Measurements from ENCODE around the gene BTAF1. TPM values are rescaled to one million over a fixed set of nuclear protein-coding genes. Genes with fewer than 3 reads are reported as not detected.
A peak's percentile ranks its signal among the peaks of the same experiment; 100 is the strongest.
"Not testable (repeated sequence)": the region's sequence is repeated elsewhere in the genome, so short reads cannot be mapped to it uniquely, and the experiment has no call there.

The BTAF1 gene
- total RNA-seq, 1 donor from 2014 or later = 18.0 TPM

DNA sequence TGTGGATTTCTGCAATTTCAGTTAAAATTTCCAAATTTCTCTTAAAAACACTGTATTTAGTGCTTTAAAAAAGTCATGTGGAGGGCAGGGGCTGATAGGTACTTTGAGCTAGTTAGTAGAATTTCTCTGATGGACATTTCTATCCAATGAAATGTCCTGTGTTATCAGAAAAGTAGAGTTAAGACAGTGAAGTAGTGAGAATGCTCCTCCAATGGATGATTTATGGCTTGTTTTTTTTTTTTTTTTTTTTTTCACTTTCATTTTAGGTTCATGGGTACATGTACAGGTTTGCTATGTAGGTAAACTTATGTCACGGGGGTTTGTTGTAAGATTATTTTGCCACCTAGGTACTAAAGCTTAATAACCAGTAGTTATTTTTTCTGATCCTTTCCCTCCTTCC lies 55.0 kb downstream of the BTAF1 start:
- ATAC-seq = no peak

DNA sequence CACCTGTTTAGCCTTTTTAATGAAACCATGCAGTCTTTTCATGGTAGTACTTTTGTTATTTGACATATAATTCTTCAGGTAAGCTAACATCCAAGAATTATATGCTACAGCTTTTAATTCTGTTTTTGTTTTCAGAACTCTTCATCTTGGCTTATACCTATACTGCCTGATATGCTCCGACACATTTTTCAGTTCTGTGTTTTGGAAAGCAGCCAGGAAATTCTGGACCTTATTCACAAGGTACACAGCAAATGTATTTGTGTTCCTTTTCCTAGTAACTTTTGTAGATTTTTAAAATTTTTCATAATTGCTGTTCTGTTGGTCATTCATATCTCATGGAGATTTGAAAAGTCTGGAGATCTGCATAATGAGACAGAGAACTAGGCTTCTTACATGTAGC lies 56.7 kb downstream of the BTAF1 start:
- ATAC-seq = no peak

DNA sequence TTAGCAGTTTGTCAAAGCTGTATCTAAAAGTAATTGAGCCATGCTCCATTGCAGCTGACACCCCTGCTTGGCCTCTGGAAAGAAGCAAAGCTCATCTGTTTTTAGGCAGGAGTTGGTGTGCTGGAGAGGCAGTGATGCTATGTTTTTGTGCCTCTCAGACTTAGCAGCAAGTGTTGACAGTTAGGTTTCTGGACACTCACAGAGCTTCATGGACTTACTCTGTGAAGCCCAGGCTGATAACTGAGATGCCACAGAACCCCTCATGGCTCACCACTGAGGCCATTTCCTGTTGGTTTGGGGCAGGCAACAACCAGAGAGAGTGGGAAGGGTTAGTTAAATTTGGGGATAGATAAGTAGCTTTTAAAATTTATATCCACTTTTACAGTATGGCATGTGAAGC lies 59.8 kb downstream of the BTAF1 start:
- no peak for ATAC-seq

DNA sequence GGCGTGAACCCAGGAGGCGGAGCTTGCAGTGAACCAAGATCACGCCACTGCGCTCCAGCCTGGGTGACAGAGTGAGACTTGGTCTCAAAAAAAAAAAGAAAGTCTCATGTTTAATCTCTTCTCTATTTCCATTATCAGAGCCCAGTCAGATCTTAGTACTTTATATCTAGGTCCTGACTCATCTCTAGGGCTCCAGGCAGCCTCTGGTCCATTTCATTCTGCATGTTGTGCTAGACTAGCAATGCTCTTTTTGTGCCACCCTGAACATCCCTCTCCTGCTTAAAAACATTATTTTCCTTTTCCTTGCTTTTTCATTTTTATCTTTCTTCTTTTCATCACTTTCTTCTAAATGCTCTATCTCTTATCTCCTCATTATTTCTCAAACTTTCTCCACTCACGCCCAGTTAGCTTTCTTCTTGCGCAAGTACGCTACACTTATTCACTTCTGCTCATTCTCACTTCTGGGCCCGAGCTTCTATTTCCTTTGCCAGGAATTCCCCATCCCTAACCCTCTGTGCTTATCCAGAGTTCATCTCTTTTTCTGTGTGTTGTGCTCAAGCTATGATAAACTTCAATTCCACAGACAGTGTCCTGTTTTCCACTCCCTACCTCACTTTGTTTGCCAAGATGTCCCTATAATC lies 63.9 kb downstream of the BTAF1 start:
- no peak for ATAC-seq

DNA sequence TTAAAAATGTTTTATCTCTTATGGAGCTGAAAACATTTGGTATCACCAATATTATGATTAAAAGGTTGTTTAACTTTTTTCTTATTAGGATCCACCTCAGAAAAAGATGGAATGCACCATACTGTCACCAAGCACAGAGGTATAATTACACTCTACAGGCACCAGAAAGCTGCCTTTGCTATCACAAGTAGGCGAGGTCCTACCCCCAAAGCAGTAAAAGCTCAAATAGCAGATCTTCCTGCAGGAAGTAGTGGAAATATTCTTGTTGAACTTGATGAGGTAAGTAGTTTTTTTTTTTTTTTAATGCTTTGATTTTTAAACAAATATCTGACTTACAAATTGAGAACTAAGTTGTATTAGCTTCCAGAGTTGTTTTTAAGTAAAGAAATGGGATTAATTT lies 68.5 kb downstream of the BTAF1 start:
- no peak for ATAC-seq

DNA sequence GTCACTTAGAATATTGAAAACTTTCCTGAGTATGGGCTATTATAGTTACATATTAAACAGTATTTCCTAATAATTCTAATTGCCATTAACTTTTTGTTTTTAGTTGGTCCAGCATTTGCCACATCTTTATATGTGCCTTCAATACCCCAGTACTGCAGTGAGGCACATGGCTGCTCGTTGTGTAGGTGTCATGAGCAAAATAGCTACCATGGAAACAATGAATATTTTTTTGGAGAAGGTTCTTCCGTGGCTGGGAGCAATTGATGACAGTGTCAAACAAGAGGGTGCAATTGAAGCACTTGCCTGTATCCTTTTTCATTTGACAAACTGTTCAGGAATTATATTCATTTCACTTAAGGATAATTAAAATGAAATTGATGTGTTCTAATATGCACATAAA lies 72.7 kb downstream of the BTAF1 start:
- no peak for ATAC-seq

DNA sequence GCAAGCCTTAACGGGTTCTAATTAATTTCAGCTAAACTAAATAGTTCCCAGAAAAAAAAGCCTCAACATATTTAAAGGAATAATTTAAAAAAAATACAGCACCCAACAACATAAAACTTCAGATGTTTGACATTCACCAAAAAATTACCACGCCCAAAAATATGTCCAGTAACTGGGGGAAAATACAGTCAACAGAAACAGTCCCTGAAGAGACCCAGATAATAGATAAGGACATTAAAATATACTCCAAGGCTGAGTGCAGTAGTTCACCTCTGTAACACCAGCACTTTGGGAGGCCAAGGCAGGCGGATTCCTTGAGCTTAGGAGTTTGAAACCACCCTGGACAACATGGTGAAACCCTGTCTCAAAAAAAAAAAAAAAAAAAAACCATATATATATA lies 78.0 kb downstream of the BTAF1 start:
- ATAC-seq = no peak

DNA sequence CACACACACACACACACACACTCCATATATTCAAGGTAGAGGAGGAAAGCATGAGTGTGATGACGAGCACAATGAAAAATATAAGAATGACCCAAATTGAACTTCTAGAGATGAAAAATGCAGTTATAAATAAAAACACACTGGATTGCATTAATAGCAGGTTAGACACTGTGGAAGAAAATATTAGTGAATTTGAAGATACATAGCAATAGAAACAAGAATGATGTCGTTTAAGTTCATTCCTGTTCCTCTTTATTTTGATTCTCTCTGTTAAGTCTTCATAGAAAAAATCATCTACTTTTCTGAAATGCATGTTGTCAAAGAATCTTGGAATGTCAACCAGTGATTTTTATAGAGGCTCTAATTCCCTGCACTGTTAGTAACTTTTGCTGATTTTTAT lies 78.4 kb downstream of the BTAF1 start:
- no peak for ATAC-seq

DNA sequence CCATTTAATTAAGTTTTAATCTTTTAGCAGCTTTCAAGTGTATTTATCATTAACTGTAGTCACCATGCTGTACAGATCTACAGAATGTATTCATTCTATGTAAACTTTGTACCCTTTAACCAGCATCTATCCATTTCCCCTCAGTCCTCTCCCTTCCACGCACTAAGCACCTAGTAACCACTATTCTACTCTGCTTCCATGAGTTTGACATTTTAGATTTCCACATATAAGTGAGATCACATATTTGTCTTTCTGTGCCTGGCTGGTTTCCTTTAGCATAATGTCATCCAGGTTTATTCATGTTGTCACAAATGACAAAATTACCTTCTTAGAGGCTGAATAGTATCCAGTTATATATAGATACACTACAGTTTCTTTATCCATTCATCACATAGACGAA lies 79.7 kb downstream of the BTAF1 start:
- no peak for ATAC-seq

DNA sequence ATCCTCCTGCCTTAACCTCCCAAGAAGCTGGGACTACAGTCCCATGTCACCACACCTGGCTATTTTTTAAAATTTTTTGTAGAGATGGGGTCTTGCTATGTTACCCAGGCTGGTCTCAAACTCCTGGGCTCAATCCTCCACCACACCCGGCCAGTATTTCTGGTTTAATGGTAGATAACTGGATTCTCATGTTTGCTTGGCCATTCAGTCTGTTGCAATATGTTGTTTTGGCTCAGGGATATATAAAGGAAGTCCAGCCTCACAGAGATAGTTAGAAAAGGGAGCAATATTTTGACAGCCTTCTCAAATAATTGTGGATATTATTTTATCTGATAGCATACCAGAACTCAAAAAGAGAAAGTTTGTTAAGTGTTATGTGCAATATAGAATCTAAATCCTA lies 82.4 kb downstream of the BTAF1 start:
- ATAC-seq = no peak

DNA sequence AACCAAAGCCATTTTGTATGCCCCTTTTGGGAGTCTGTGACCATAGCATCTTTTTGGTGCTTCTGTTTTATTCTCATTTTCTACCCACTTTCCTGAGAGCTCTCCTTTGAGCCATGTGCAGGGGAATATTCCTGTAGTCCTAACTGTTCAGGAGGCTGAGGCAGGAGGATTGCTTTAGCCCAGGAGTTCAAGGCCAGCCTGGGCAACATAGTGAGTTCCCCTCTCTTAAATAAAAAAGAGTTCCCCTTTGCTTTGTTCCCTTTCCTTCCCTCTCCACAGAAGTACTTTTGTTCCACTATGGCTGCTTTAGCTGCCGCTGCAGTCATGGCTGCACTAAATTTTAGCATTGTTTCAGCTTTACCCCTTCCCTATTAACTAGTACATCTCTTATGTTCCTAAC lies 85.9 kb downstream of the BTAF1 start:
- no peak for ATAC-seq

DNA sequence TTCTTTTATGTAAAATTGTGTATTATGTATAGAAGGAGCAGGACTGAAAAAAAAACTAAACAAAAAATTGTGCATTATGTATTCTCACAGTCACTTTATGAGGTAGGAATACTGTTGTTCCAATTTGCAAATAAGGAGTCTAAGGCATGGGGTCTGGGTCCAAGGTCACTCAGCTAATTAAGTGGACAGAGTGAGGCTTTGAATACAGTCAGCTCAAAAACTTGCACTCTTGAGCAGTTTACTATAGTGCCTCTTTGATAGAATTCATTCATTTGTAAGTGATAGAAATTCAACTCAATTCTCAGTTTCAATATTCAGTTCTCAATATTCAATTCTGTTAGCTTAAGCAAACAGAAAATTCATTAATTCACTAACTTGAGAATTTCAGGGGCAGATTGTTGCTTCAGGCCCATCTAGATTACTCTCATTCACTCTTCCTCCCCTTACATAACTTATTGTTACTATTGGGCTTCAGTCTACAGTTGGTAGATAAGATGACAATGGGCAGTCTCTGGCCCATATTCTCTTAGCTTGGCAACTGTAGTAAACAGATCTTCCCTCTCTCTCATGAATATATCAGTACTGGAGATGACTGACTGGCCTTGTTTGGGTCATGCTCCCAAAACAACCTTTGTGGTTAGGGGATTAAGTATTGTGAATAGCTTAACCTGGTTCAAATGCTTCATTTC lies 86.6 kb downstream of the BTAF1 start:
- no peak for ATAC-seq

DNA sequence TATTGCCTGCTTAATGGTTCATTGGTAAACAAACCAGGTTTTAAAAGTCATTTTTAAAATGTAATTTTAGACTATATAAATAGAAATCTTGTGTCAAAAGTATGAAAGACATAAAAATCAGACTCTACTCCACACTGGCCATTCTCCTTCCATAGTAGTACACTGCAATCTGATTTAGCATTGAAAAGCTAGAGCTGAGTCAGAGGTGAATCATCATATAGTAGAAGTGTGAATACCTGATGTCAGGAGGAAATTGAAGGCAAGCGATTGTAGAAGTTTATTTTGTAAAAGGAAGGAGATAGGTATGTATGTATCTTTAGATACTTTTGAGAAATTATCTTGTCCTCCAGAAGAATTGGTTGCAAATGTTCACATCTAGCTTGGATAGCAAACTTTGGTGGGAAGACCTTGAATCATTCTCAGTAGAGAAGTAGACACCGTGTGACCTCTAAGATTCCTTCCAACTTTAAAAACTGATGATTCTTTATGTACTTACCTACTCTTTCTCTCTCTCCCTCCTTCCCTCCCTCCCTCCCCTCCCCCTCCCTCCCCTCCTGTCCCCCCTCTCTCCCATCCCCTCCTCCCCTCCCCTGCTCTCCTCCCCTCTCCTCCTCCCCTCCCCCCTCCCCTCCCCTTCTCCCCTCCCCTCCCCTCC lies 88.1 kb downstream of the BTAF1 start:
- ATAC-seq = peak; percentile 91

DNA sequence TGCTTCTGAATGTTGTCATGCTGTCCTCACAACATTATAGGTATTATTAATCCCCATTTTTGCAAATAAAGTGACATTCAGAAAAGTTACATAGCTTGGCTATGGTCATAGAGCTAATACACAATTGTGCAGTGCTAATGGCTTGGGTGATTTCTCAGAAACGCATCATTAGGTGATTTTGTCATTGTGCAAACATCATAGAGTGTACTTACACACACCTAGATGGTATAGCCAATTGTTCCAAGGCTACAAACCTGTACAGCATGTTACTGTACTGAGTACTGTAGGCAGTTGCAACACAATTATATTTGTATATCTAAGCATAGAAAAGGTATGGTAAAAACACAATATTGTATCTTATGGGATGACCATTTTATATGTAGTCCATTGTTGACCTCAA lies 91.0 kb downstream of the BTAF1 start:
- ATAC-seq = peak; percentile 79

DNA sequence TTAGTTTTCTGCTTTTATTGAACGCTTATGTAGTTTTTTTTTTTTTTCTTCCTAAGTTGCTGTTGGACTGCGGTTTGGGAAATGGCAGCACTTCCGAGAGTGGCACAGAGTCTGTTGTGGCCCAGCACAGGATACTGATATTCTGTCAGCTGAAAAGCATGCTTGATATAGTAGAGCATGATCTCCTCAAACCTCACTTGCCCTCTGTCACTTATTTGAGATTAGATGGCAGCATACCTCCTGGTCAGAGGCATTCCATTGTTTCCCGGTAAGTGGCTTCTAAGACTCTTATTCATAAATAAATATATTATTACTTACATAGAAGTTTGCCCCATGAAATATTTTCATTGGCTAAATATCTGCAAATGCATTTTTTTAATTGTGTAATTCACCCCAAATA lies 101.1 kb downstream of the BTAF1 start:
- no peak for ATAC-seq

DNA sequence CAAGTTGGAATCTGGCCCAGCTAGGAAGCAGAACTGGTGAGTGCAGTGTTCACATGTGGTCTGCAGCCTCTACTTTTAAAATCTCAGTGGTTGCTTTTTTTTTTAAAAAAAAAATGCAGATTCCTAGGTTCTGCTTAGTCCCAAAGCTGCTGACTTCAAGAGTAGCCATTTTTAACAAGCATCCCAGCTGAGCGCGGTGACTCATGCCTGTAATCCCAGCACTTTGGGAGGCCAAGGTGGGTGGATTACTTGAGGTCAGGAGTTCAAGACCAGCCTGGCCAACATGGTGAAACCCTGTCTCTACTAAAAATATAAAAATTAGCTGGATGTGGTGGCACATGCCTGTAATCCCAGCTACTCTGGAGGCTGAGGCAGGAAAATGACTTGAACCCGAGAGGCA lies 101.8 kb downstream of the BTAF1 start:
- ATAC-seq = not testable (repeated sequence)

DNA sequence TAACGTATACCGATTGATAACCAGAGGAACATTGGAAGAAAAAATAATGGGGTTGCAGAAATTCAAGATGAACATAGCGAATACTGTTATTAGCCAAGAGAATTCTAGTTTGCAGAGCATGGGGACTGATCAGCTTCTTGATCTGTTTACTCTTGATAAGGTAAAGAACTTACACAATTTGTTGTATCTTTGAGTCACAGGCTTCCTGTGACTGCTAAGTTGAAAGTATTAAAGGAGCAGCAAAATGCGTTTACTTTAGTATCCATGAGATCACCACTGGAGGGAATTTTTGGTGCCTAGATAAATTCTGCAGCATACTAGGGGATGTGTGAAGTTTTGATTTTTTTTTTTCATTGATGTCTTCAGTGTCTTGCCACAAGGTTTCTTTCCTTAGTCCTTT lies 103.6 kb downstream of the BTAF1 start:
- ATAC-seq = no peak

DNA sequence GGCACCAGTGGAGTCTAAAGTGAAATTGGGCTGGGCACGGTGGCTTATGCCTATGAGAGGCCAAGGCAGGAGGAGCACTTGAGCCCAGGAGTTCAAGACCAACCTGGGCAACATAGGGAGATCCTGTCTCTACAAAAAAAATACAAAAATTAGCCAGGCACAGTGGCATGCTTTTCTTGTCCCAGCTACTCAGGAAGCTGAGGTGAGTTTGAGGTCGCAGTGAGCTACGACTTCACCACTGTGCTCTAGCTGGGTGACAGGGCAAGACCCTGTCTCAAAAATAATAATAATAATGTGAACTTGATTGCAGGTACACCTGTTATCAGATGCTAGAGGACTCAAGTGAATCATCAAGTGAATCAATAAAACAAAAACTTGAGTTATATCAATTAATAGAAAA lies 108.0 kb downstream of the BTAF1 start:
- no peak for ATAC-seq

DNA sequence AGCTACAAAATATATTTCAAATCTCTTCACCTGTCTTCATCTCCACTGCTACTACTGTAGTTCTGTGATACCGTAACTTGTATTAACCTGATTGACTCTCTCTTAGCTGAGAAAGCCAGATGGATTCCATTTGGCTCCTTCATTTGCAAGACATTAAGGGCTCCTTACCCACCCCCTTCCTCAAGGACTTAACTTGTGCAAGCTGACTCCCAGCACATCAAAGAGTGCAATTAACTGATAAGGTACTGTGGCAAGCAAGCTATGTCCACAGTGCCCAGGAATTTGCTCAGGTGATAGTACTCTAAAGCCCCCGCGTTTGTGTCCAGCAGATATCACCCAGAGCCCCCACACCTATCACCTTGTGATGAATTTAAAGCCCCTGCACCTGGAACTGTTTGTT lies 109.5 kb downstream of the BTAF1 start:
- ATAC-seq = not testable (repeated sequence)

DNA sequence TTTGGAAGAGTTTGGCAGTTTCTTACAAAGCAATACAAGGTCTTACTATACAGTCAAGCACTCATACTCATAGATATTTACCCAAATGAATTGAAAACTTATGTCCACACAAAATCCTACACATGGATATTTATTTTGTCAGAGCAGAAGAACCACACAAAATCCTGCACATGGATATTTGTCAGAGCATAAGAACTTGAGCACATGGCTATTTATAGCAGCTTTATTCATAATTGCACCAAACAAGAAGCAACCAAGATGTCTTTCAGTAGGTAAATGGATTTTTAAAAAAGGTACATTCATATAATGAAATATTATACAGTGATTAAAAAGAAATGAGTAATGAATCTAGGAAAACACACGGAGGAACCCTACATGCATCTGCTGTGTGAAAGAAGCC lies 115.4 kb downstream of the BTAF1 start:
- no peak for ATAC-seq

DNA sequence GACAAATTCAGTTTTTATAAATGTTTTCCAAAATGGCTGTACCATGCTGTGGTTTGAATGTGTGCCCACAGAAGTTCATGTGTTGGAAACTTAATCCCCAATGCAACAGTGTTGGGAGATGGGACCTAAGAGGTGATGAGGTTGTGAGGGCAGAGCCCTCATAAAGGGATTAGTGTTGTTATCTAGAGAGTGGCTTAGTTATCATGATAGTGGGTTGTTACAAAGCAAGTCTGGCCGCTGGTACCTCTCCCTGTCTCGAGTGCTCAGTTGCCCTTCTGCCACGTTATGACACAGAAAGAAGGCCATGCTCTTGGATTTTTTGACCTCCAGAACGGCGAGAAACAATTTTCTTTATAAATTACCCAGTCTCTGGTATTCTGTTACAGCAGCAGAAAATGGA lies 119.0 kb downstream of the BTAF1 start:
- no peak for ATAC-seq

DNA sequence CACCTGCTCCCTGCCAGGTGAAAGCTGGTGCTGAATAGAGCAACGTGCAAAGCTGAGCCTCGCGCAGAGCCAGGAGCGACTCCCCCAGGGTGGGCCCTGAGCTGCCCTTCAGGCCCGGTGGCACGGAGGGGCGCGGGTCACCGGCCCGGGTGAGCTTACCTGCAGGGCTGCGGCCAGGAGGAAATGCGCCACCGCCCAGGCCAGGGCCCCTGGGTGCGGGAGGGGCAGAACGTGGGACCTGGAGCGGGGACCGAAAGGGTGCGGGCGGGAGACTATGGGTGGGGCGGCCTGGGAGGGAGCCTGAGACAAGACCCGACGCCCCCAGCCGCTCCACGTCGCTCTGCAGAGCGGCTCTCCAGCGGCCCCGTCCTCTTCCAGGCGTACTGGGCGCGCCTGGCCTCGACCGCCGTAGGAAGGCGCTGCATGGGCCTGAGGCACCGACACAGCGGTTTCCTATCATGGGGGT lies 122.1 kb downstream of the BTAF1 start:
- peak; percentile 40 for ATAC-seq

DNA sequence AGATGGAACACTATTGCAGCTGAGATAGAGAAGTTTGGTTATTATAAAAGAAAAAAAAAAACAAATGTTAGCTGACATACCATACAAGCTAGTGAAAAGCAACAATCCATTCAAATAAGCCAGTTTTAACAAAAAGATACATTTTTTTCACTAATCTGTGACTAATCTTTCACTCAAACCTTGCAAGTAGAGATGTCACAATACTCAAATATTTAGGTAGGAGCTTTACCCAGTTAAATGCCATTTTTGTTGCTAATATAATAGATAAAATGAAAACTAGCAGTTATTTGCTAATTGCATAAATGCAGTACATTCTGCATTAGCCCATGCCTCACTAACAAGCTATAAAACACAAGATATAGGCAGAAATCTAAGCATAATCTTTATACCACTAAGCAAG lies 123.6 kb downstream of the BTAF1 start:
- no peak for ATAC-seq

DNA sequence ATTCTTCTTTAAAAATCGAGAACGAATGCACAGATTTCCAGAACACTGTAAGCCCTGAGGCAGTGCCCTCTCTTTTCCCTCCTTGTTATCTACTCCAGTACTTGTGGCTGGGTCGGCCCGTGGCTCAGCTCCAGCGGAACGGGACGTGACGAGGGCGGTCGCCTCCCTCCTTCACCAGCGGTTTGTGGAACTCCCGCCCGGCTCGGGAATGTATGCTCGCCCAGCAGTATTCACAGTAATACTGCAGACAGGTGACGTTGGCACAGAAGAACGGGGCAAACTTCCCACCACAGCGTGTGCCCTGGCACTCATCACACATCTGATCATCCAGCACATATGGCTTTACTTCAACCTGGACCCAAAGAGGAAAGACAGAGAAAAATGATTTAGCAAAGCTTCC lies 128.5 kb downstream of the BTAF1 start:
- no peak for ATAC-seq

Data from esophagus mucosa (tissue), 1 donor.